Activated CD8-positive, alpha-beta T cell treated with anti-CD3 and anti-CD28 coated beads for 36 hours (primary cell): ENCODE measurements around the gene ABCC5. TPM values are rescaled to one million over a fixed set of nuclear protein-coding genes. Genes with fewer than 3 reads are reported as not detected.

Source experiments
- ATAC-seq: fragments of 200-7000 bp; cut with Tn5 transposase; one replicate; pipeline ENCODE4 v1.10.0; 2021; ENCODE audit warnings: mild to moderate bottlenecking, moderate library complexity
- CTCF ChIA-PET: fragments of 350-600 bp; sonication (Branson Sonifier 250); formaldehyde crosslinking; loops from one replicate; lab custom pipeline; 2021; ENCODE audit warnings: antibody characterized with exemption; lab: Charles Lee
- POLR2A ChIA-PET: fragments of 350-600 bp; sonication (Branson Sonifier 250); formaldehyde crosslinking; loops from one replicate; lab custom pipeline; 2021; ENCODE audit warnings: antibody characterized with exemption; lab: Charles Lee
- DNase-seq: peaks from one replicate; pipeline ENCODE4 v3.0.0-alpha.2; 2020
- H3K27ac Mint-ChIP-seq: one replicate; pipeline ENCODE4 v1.8.0; 2021; ENCODE audit warnings: mild to moderate bottlenecking, mixed read lengths
- H3K27me3 Mint-ChIP-seq: one replicate; pipeline ENCODE4 v1.8.0; 2021; ENCODE audit warnings: mixed read lengths
- H3K36me3 Mint-ChIP-seq: one replicate; pipeline ENCODE4 v1.8.0; 2021; ENCODE audit warnings: low read depth, mixed read lengths
- H3K4me1 Mint-ChIP-seq: one replicate; pipeline ENCODE4 v1.8.0; 2021; ENCODE audit warnings: low read depth, mixed read lengths
- H3K4me3 Mint-ChIP-seq: one replicate; pipeline ENCODE4 v1.8.0; 2021; ENCODE audit warnings: mild to moderate bottlenecking, moderate library complexity, mixed read lengths
- H3K9me3 Mint-ChIP-seq: one replicate; pipeline ENCODE4 v1.8.0; 2021; ENCODE audit warnings: mixed read lengths
- CTCF ChIP-seq: fragments of 200-600 bp; IDR thresholded peaks from one replicate; pipeline ENCODE4 v1.8.0; 2022; ENCODE audit warnings: antibody characterized with exemption, mild to moderate bottlenecking
- intact Hi-C: fragments of 100-400 bp; cut with micrococcal nuclease; formaldehyde crosslinking; loops from one replicate; pipeline ENCODE4 v1.10.0; 2022
- total RNA-seq, 2 experiments: library from RNA; stranded (reverse); gene quantifications; one replicate each; pipeline ENCODE4 v1.2.3, GENCODE V29; 2021

Gene ABCC5
- total RNA-seq, result 10 to 100 TPM; 16.2 to 17.7 TPM

- ChIA-PET POLR2A (interaction anchor here (0.6 to 1.0 kb wide), 3 partner anchors 9 to 297 kb away, joined by 3 read pairs; partner anchors contain the start of gene EIF2B5), CTCF (interaction anchor here (0.6 to 1.9 kb wide), 18 partner anchors 8 to 293 kb away, joined by 3 to 14 read pairs (median 4); partner anchors contain the start of genes EIF2B5 and PARL)
- Mint-ChIP-seq H3K4me1 (peaks cover 22% of the 10 kb centered on the region), H3K4me3 (peak within 1 kb of the TSS; percentile 94), H3K9me3 (no peaks in the 10 kb centered on the region), H3K27me3 (peaks cover 10% of the 10 kb centered on the region), H3K27ac (peak within 1 kb of the TSS; percentile 82), H3K36me3 (peaks cover 5% of the 10 kb centered on the region)
- intact Hi-C loops, result loop anchor here (5.0 kb wide), 1 partner anchor 121 kb away; no protein-coding TSS in a partner anchor
- DNase-seq (peak; percentile 89), ATAC-seq (peak; percentile 97)
- TF ChIP-seq CTCF, result peak; percentile 85
Measured at GRCh38 chr3:184017672-184018423, at the start of gene ABCC5. Gene ABCC5, minus strand, starts transcription at chr3:184017884. Its CDS starts 3,492 bp downstream, at chr3:184014392.

- Mint-ChIP-seq H3K27me3 (peaks cover 5% of the 10 kb centered on the region), H3K4me1 (no peaks in the 10 kb centered on the region), H3K27ac (no peak overlapping the region), H3K36me3 (no peaks in the 10 kb centered on the region), H3K9me3 (peaks cover 2% of the 10 kb centered on the region), H3K4me3 (no peak overlapping the region)
- POLR2A ChIA-PET, result interaction anchor here (0.6 kb wide), 1 partner anchor 85 kb away, joined by 3 read pairs; no protein-coding TSS in a partner anchor
- DNase-seq, result no peak
- TF ChIP-seq CTCF, result no peak
- CTCF ChIA-PET, result interaction anchor here (1.2 kb wide), 1 partner anchor 24 kb away, joined by 3 read pairs; no protein-coding TSS in a partner anchor
- intact Hi-C loops, result no loop called here
- no peak for ATAC-seq
Measured at GRCh38 chr3:184066211-184066610, 48.5 kb upstream of the ABCC5 start.

GRCh38 chr3:184062637-184063036 is 45.0 kb upstream of the ABCC5 start:
- intact Hi-C loops, result no loop called here
- CTCF ChIA-PET, result no interaction called here
- Mint-ChIP-seq H3K4me3 (no peak overlapping the region), H3K4me1 (no peaks in the 10 kb centered on the region), H3K9me3 (no peaks in the 10 kb centered on the region), H3K27me3 (no peaks in the 10 kb centered on the region), H3K36me3 (no peaks in the 10 kb centered on the region), H3K27ac (no peak overlapping the region)
- POLR2A ChIA-PET, result no interaction called here
- TF ChIP-seq CTCF, result no peak
- ATAC-seq (no peak), DNase-seq (no peak)

GRCh38 chr3:184059424-184059823 is 41.7 kb upstream of the ABCC5 start:
- Mint-ChIP-seq H3K4me1 (no peaks in the 10 kb centered on the region), H3K4me3 (no peak overlapping the region), H3K27me3 (no peaks in the 10 kb centered on the region), H3K27ac (no peak overlapping the region), H3K9me3 (no peaks in the 10 kb centered on the region), H3K36me3 (no peaks in the 10 kb centered on the region)
- CTCF ChIA-PET, result interaction anchor here (1.3 kb wide), 1 partner anchor 163 kb away, joined by 3 read pairs; no protein-coding TSS in a partner anchor
- TF ChIP-seq CTCF, result no peak
- POLR2A ChIA-PET, result no interaction called here
- ATAC-seq (no peak), DNase-seq (no peak)
- intact Hi-C loops, result no loop called here

- no peak overlapping the region for H3K4me3 Mint-ChIP-seq
- DNase-seq, result no peak
- H3K9me3 Mint-ChIP-seq, result no peaks in the 10 kb centered on the region
- H3K36me3 Mint-ChIP-seq, result no peaks in the 10 kb centered on the region
- TF ChIP-seq CTCF, result no peak
- H3K4me1 Mint-ChIP-seq, result no peaks in the 10 kb centered on the region
- H3K27me3 Mint-ChIP-seq, result no peaks in the 10 kb centered on the region
- ChIA-PET CTCF (interaction anchor here (0.9 to 1.9 kb wide), 2 partner anchors 9 to 40 kb away, joined by 3 to 4 read pairs; partner anchors contain the start of gene ABCC5), POLR2A (no interaction called here)
- H3K27ac Mint-ChIP-seq, result no peak overlapping the region
- intact Hi-C loops, result no loop called here
- ATAC-seq, result no peak
Measured at GRCh38 chr3:184058029-184058428, 40.3 kb upstream of the ABCC5 start.
